ENCODE data around the gene RAB33A. TPM values are rescaled to one million over a fixed set of nuclear protein-coding genes. Genes with fewer than 3 reads are reported as not detected.

Gene RAB33A
- total and polyA plus RNA-seq, 2 donors (not counting 1 experiment from before 2014, with no cell fraction given) = 2.4 to 5.4 TPM

DNA sequence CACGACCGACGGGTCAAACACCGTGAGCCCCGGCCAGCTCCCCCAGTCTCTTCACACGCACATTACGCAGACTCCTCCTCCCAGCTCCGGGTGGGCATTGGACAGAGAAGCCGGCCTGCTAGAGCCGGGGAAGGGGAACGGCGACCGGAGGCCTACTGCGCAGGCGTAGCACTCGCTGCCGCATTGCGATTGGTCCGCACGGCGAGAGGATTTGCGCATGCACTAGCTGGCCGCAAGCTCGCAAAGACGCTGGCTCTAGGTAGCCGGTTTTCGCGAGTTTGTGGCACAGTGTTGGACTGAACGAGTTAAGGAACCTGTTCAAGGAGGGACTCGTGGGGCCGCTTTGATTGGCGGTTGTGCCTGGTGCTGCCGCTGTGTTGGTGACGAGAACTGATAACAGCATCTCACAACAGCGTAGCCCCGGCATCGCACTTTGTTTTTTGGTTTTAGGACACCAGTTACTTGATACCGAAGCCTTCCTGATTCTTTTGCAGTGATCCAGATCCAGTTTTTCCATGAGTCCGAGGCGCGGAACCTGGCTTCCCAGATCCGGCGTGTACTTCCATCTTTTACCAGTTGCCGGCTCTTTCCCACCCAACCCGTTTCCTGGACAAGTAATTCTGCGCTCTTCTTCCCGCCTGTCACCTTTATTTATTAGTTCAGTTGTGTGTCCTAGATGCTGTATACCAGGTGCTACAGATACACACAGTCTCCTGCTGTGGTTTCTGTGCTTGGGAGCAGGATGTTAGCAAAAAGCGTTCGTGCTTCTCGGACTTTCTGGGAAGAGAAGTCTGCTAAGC, 5.9 kb upstream of the RAB33A start, which contains the start of gene AIFM1:
TSS of gene AIFM1 (minus strand) at position 139 of the 800 bp plus-strand sequence. CDS start 185 bp downstream, outside the sequence.
- H4K20me1 ChIP-seq (ENCODE audit: control insufficient read depth, insufficient read depth, low read length, poor library complexity, severe bottlenecking) = no peaks in the 10 kb centered on the region
- no peaks in the 10 kb centered on the region for H3K27me3 Mint-ChIP-seq
- H3K4me1 ChIP-seq (ENCODE audit: control insufficient read depth in 2 of 2, insufficient read depth in 2 of 2, low read length in 2 of 2) = peaks cover 13 to 21% of the 10 kb centered on the region in 2 donors
- TF ChIP-seq, protein P1, sequence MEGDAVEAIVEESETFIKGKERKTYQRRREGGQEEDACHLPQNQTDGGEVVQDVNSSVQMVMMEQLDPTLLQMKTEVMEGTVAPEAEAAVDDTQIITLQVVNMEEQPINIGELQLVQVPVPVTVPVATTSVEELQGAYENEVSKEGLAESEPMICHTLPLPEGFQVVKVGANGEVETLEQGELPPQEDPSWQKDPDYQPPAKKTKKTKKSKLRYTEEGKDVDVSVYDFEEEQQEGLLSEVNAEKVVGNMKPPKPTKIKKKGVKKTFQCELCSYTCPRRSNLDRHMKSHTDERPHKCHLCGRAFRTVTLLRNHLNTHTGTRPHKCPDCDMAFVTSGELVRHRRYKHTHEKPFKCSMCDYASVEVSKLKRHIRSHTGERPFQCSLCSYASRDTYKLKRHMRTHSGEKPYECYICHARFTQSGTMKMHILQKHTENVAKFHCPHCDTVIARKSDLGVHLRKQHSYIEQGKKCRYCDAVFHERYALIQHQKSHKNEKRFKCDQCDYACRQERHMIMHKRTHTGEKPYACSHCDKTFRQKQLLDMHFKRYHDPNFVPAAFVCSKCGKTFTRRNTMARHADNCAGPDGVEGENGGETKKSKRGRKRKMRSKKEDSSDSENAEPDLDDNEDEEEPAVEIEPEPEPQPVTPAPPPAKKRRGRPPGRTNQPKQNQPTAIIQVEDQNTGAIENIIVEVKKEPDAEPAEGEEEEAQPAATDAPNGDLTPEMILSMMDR (IDR thresholded peaks at IDR 0.05) = no peak
- no peak for TF ChIP-seq EZH2 (IDR thresholded peaks at IDR 0.05; ENCODE audit: borderline replicate concordance, insufficient read depth, low read depth, low read length, poor library complexity, severe bottlenecking)
- CTCF ChIA-PET = interaction anchor here (0.7 to 2.3 kb wide), 8 partner anchors 10 to 386 kb away, joined by 3 to 8 read pairs (median 4); partner anchors contain the start of gene SASH3
- intact Hi-C loops (cut with micrococcal nuclease) = loop anchor here (2.0 to 5.0 kb wide), 3 partner anchors 45 to 736 kb away; partner anchors contain the start of gene ENOX2
- H3K27ac ChIP-seq (ENCODE audit: low read length in 2 of 2) = peak within 1 kb of the TSS; percentile 54 to 77
- H3K4me3 Mint-ChIP-seq = peak within 1 kb of the TSS; percentile 95
- no peaks in the 10 kb centered on the region for H3K9me3 ChIP-seq (ENCODE audit: control extremely low read depth in 1 of 3, control insufficient read depth in 2 of 3, insufficient read depth in 1 of 3, low read length in 2 of 3)
- WGBS (ENCODE audit: insufficient coverage) = 2% methylated on average over 37 of the region's 50 CpGs
- DNase-seq = peak; percentile 92
- ATAC-seq (ENCODE audit: low read depth) = peak; percentile 88
- peaks cover 31% of the 10 kb centered on the region for H3K4me1 Mint-ChIP-seq
- H3K9me3 Mint-ChIP-seq (ENCODE audit: insufficient read depth) = no peaks in the 10 kb centered on the region
- POLR2A ChIA-PET = interaction anchor here (0.9 to 1.1 kb wide), 3 partner anchors 10 to 235 kb away, joined by 3 to 4 read pairs (median 4); no protein-coding TSS in a partner anchor
- peak within 1 kb of the TSS; percentile 96 for H3K27ac Mint-ChIP-seq
- H3K4me3 ChIP-seq (ENCODE audit: control extremely low read depth in 1 of 5, extremely low read depth in 1 of 5, insufficient read depth in 1 of 5, low read depth in 2 of 5, low read length in 4 of 5) = peak within 1 kb of the TSS; percentile 61 to 76 (median 66)
- H3K4me2 ChIP-seq (replicated peaks; ENCODE audit: low read depth, low read length, poor library complexity, severe bottlenecking) = peak within 1 kb of the TSS; percentile 73
- peak within 1 kb of the TSS; percentile 78 for H2AFZ ChIP-seq (ENCODE audit: insufficient read depth, low read depth, low read length, poor library complexity, severe bottlenecking)
- H3K27me3 ChIP-seq (replicated peaks in 1 of 4; ENCODE audit: control extremely low read depth in 1 of 4, control insufficient read depth in 3 of 4, insufficient read depth in 4 of 4, low read length in 3 of 4) = no peaks in the 10 kb centered on the region
- peaks cover 14% of the 10 kb centered on the region for H3K79me2 ChIP-seq (ENCODE audit: control insufficient read depth, insufficient read depth, low read length)
- peaks cover 0 to 2% of the 10 kb centered on the region in 2 experiments for H3K36me3 ChIP-seq (replicated peaks in 1 of 2; ENCODE audit: control extremely low read depth in 1 of 2, control insufficient read depth in 1 of 2, extremely low read depth in 1 of 2, insufficient read depth in 2 of 2, low read length in 1 of 2)
- peak within 1 kb of the TSS; percentile 71 for H3K9ac ChIP-seq (ENCODE audit: low read length)

GRCh38 chrX:130166503-130166777, 5.3 kb upstream of the RAB33A start:
- POLR2A ChIA-PET = no interaction called here
- intact Hi-C loops (cut with micrococcal nuclease) = loop anchor here (5.0 kb wide), 2 partner anchors 84 to 736 kb away; partner anchors contain the start of gene ENOX2

More at GRCh38 chrX:130166503-130166777, 5.3 kb upstream of the RAB33A start:
- CTCF ChIA-PET = interaction anchor here (1.2 kb wide), 1 partner anchor 27 kb away, joined by 3 read pairs; no protein-coding TSS in a partner anchor
- DNase-seq (no peak), ATAC-seq (ENCODE audit: low read depth) (no peak)
- Histone ChIP-seq H3K27ac (ENCODE audit: low read length in 2 of 2) (peak overlapping the region; percentile 54 to 77), H3K27me3 (replicated peaks in 1 of 4; ENCODE audit: control extremely low read depth in 1 of 4, control insufficient read depth in 3 of 4, insufficient read depth in 4 of 4, low read length in 3 of 4) (no peaks in the 10 kb centered on the region), H3K9me3 (ENCODE audit: control extremely low read depth in 1 of 3, control insufficient read depth in 2 of 3, insufficient read depth in 1 of 3, low read length in 2 of 3) (no peaks in the 10 kb centered on the region), H3K4me2 (replicated peaks; ENCODE audit: low read depth, low read length, poor library complexity, severe bottlenecking) (peak overlapping the region; percentile 73), H3K9ac (ENCODE audit: low read length) (peak overlapping the region; percentile 71), H3K36me3 (replicated peaks in 1 of 2; ENCODE audit: control extremely low read depth in 1 of 2, control insufficient read depth in 1 of 2, extremely low read depth in 1 of 2, insufficient read depth in 2 of 2, low read length in 1 of 2) (peaks cover 0 to 2% of the 10 kb centered on the region in 2 experiments), H3K79me2 (ENCODE audit: control insufficient read depth, insufficient read depth, low read length) (peaks cover 13% of the 10 kb centered on the region), H3K4me3 (ENCODE audit: control extremely low read depth in 1 of 5, extremely low read depth in 1 of 5, insufficient read depth in 1 of 5, low read depth in 2 of 5, low read length in 4 of 5) (peak overlapping the region; percentile 61 to 76 (median 66)), H2AFZ (ENCODE audit: insufficient read depth, low read depth, low read length, poor library complexity, severe bottlenecking) (peak overlapping the region; percentile 78), H3K4me1 (ENCODE audit: control insufficient read depth in 2 of 2, insufficient read depth in 2 of 2, low read length in 2 of 2) (peaks cover 13 to 21% of the 10 kb centered on the region in 2 donors), H4K20me1 (ENCODE audit: control insufficient read depth, insufficient read depth, low read length, poor library complexity, severe bottlenecking) (no peaks in the 10 kb centered on the region)
- peaks cover 32% of the 10 kb centered on the region for H3K4me1 Mint-ChIP-seq
- H3K27ac Mint-ChIP-seq = peak overlapping the region; percentile 96
- no peaks in the 10 kb centered on the region for H3K9me3 Mint-ChIP-seq (ENCODE audit: insufficient read depth)
- H3K4me3 Mint-ChIP-seq = peak overlapping the region; percentile 95
- WGBS (ENCODE audit: insufficient coverage) = no CpG with 5 or more reads among the region's 4 CpGs
- TF ChIP-seq, protein P1 (IDR thresholded peaks at IDR 0.05) = no peak
- TF ChIP-seq EZH2 (IDR thresholded peaks at IDR 0.05; ENCODE audit: borderline replicate concordance, insufficient read depth, low read depth, low read length, poor library complexity, severe bottlenecking) = no peak
- no peaks in the 10 kb centered on the region for H3K27me3 Mint-ChIP-seq
